RPMI7951 (cell line): ENCODE measurements around the gene NR5A2. TPM values are rescaled to one million over a fixed set of nuclear protein-coding genes. Genes with fewer than 3 reads are reported as not detected.

ENCODE experiments used
- DNase-seq: peaks from one replicate; pipeline ENCODE4 v3.0.0-alpha.2; 2012; ENCODE audit warnings: low read depth
- total RNA-seq: library from RNA; depleted of rRNA; stranded (reverse); fragments of >200 nt; shearing (Covaris generic); gene quantifications from 2 replicates; pipeline ENCODE4 v1.2.3, GENCODE V29; 2014

Gene NR5A2
- total RNA-seq, 1 experiment from 2014 or later, result 0.12 TPM

GRCh38 chr1:200205216-200205995, 177.9 kb downstream of the NR5A2 start:
- DNase-seq, result no peak

DNA sequence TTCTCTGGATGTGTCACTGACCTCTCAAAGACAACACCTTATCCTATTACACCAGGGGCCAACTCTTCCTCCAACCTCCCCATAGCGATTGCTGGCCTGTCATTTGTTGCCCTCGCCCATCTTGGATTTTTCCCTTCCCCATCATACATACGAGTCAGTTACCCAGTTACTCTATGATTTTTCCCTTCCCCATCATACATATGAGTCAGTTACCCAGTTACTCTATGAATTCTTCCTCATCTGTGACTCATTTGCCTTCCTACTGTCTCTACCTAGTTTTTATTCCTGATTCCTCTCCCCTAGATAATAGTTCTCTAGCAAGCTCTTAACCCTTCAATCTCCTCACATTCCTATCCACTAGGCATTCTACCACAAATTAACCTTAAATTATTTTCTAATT, 178.8 kb downstream of the NR5A2 start:
- DNase-seq, result peak; percentile 52

GRCh38 chr1:200206761-200207160, 179.3 kb downstream of the NR5A2 start:
- DNase-seq, result no peak

DNA sequence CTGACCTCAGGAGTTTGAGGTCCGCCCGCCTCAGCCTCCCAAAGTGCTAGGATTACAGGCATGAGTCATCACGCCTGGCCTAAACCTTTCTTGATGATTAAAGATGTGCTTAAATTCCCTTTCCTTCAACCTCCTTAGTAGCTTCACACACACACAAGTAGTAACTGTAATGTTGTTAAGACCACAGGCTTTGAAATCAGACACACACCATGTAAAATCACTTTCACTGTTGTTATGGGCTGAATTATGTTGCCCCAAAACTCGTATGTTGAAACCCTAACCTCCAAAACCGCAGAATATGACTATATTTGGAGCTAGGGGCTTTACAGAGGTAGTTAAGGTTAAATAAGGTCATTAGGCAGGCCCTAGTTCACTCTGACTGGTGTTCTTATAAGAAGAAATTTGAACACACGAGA, 180.2 kb downstream of the NR5A2 start:
- peak; percentile 50 for DNase-seq

DNA sequence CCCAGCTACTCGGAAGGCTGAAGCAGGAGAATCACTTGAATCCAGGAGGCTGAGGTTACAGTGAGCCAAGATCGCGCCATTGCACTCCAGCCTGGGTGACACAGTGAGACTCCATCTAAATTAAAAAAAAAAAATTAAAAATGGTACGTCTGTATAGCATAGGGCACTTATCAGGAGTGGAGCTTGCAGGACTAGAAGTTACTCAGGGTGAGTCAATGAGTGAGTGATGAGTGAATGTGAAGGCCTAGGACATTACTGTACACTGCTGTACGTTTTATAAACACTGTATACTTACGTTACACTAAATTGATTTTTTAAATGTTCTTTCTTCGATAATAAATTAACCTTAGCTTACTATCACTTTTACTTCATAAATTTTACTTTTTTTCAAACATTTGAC, 183.6 kb downstream of the NR5A2 start:
- DNase-seq, result no peak

DNA sequence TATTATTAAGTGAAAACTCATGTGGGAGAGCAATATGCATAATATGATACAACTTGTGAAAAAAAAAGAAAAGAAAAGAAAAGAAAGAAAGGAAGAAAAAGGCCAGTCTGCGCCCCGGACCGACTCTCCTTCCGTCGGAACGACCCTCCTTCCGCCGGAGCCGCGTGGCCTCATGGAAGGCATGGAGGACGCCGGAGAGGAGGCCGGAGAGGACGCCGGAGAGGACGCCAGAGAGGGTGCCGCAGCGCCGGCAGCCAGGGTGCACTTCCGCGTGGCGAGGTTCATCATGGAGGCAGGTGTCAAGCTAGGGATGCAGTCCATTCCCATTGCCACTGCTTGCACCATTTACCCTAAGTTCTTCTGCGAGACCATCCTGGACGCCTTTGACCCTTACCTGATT, 185.9 kb downstream of the NR5A2 start:
- DNase-seq, result no peak

GRCh38 chr1:200213921-200214320, 186.4 kb downstream of the NR5A2 start:
- DNase-seq, result no peak

- DNase-seq, result no peak
Measured at GRCh38 chr1:200215350-200215749, 187.8 kb downstream of the NR5A2 start.

DNA sequence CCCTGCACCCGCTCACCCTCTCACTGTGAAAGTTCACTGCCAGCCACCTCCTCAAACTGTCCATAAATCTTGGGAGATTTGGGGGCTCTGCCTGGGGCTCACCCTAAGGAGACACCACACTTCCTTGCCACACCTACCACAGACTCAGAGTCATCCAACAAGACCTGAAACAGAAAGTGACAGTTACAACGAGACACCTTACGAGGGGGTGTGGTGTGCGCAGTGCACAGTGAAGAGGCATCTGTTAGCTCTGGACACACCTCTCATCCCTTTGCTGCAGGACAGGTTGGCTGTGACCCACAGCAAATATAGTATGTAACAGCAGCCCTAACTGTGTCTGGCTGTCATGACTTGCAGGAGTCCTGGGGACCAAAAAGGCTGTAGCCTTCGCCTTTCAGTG, 190.2 kb downstream of the NR5A2 start:
- DNase-seq, result no peak

GRCh38 chr1:200221614-200222282, 194.2 kb downstream of the NR5A2 start:
- DNase-seq, result no peak

GRCh38 chr1:200223207-200223606, 195.7 kb downstream of the NR5A2 start:
- DNase-seq, result no peak

GRCh38 chr1:200223613-200224012, 196.1 kb downstream of the NR5A2 start:
- DNase-seq, result no peak

DNA sequence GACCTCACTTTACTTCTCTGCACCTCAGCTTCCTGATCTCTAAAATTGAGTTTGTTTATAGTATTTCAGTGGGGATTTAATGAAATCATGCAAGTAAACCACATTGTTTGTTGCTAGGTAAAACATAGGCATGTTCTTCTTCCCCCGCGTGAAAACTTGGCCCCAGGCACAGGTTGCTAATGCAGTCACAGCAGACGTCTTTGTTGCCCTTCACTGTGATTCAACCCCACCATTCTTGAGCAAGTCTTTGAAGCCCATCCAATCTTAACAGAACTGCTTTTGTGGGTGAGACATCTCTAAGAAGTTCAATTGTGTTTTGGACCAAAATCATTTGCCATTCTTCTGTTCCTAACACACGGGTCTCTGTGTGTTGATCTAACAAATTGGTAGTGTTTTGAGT, 196.8 kb downstream of the NR5A2 start:
- peak; percentile 71 for DNase-seq

GRCh38 chr1:200226268-200226968, 198.9 kb downstream of the NR5A2 start:
- no peak for DNase-seq

GRCh38 chr1:200226969-200227303, 199.4 kb downstream of the NR5A2 start:
- DNase-seq, result no peak
